WTC11 (cell line): ENCODE data around the gene FCER1G. TPM values are rescaled to one million over a fixed set of nuclear protein-coding genes. Genes with fewer than 3 reads are reported as not detected.

Source experiments
- ATAC-seq: fragments of 200-7000 bp; cut with Tn5 transposase; 2 replicates; pipeline ENCODE4 v1.10.0; 2021; ENCODE audit warnings: mild to moderate bottlenecking, moderate library complexity
- CTCF ChIA-PET: fragments of 300-600 bp; sonication (Branson Sonifier 250); formaldehyde crosslinking; loops from one replicate; lab custom pipeline; 2021; ENCODE audit warnings: antibody characterized with exemption; lab: Charles Lee
- POLR2A ChIA-PET: fragments of 350-600 bp; sonication (Branson Sonifier 250); formaldehyde crosslinking; loops from one replicate; lab custom pipeline; 2021; ENCODE audit warnings: antibody characterized with exemption; lab: Charles Lee
- DNase-seq: peaks from one replicate; pipeline ENCODE4 v3.0.0; 2021; ENCODE audit warnings: low spot score
- H3K27ac Mint-ChIP-seq: 2 replicates; pipeline ENCODE4 v1.8.0; 2021; ENCODE audit warnings: mixed read lengths
- H3K27me3 Mint-ChIP-seq: 2 replicates; pipeline ENCODE4 v1.8.0; 2021; ENCODE audit warnings: low read depth, mild to moderate bottlenecking, moderate library complexity, mixed read lengths
- H3K36me3 Mint-ChIP-seq: 2 replicates; pipeline ENCODE4 v1.8.0; 2021; ENCODE audit warnings: mixed read lengths
- H3K4me1 Mint-ChIP-seq: 2 replicates; pipeline ENCODE4 v1.8.0; 2022; ENCODE audit warnings: mixed read lengths
- H3K4me3 Mint-ChIP-seq: 2 replicates; pipeline ENCODE4 v1.8.0; 2021; ENCODE audit warnings: mild to moderate bottlenecking, moderate library complexity, mixed read lengths
- H3K9me3 Mint-ChIP-seq: 2 replicates; pipeline ENCODE4 v1.8.0; 2021; ENCODE audit warnings: mixed read lengths
- CREM ChIP-seq: sonication (generic); formaldehyde crosslinking; IDR thresholded peaks from 2 replicates; pipeline ENCODE4 v1.8.1; 2022; ENCODE audit warnings: mild to moderate bottlenecking, missing genetic modification reagents, moderate library complexity
- ERG ChIP-seq: fragments of 250-450 bp; sonication (Bioruptor Pico); IDR thresholded peaks from 2 replicates; pipeline ENCODE4 v1.8.0; 2021; ENCODE audit warnings: mild to moderate bottlenecking
- FOXK1 ChIP-seq: sonication (generic); formaldehyde crosslinking; IDR thresholded peaks from 2 replicates; pipeline ENCODE4 v1.8.0; 2022; ENCODE audit warnings: mild to moderate bottlenecking, moderate library complexity, missing genetic modification reagents
- GRHL2 ChIP-seq: fragments of 250-450 bp; sonication (Bioruptor Pico); IDR thresholded peaks from 2 replicates; pipeline ENCODE4 v1.8.0; 2022; ENCODE audit warnings: mild to moderate bottlenecking, moderate library complexity; ENCODE audit not compliant: insufficient replicate concordance, severe bottlenecking
- HMGA2 ChIP-seq: fragments of 250-450 bp; sonication (Bioruptor Pico); IDR thresholded peaks from 2 replicates; pipeline ENCODE4 v1.4.0; 2021; ENCODE audit warnings: mild to moderate bottlenecking, moderate library complexity
- KAT7 ChIP-seq: sonication (generic); formaldehyde crosslinking; IDR thresholded peaks from 2 replicates; pipeline ENCODE4 v1.8.1; 2023; ENCODE audit warnings: missing genetic modification reagents, mild to moderate bottlenecking, borderline replicate concordance
- MYBL2 ChIP-seq: sonication (generic); formaldehyde crosslinking; IDR thresholded peaks from 2 replicates; pipeline ENCODE4 v1.8.1; 2023; ENCODE audit warnings: mild to moderate bottlenecking, moderate library complexity, missing genetic modification reagents
- NR1H2 ChIP-seq: sonication (generic); formaldehyde crosslinking; IDR thresholded peaks from 2 replicates; pipeline ENCODE4 v1.9.0; 2021; ENCODE audit warnings: mild to moderate bottlenecking, moderate library complexity, missing genetic modification reagents
- NR2C2 ChIP-seq: sonication (generic); formaldehyde crosslinking; IDR thresholded peaks from 2 replicates; pipeline ENCODE4 v1.8.0; 2022; ENCODE audit warnings: mild to moderate bottlenecking, missing genetic modification reagents
- PRRX2 ChIP-seq: fragments of 250-450 bp; sonication (Bioruptor Pico); IDR thresholded peaks from 2 replicates; pipeline ENCODE4 v1.8.0; 2021; ENCODE audit warnings: mild to moderate bottlenecking
- RELA ChIP-seq: sonication (generic); formaldehyde crosslinking; IDR thresholded peaks from 2 replicates; pipeline ENCODE4 v1.8.1; 2022; ENCODE audit warnings: missing genetic modification reagents, mild to moderate bottlenecking, borderline replicate concordance
- STAT6 ChIP-seq: sonication (generic); formaldehyde crosslinking; conservative IDR thresholded peaks from 2 replicates; pipeline ENCODE4 v1.8.1; 2023; ENCODE audit warnings: mild to moderate bottlenecking, low read depth, missing genetic modification reagents, moderate library complexity
- ZBTB21 ChIP-seq: sonication (generic); formaldehyde crosslinking; IDR thresholded peaks from 2 replicates; pipeline ENCODE4 v1.8.1; 2023; ENCODE audit warnings: mild to moderate bottlenecking, missing genetic modification reagents, borderline replicate concordance
- ZNF263 ChIP-seq: sonication (generic); formaldehyde crosslinking; IDR thresholded peaks from 2 replicates; pipeline ENCODE4 v1.8.1; 2022; ENCODE audit warnings: low read depth, mild to moderate bottlenecking, moderate library complexity, missing genetic modification reagents
- ZNF281 ChIP-seq: sonication (generic); formaldehyde crosslinking; IDR thresholded peaks from 2 replicates; pipeline ENCODE4 v1.8.0; 2023; ENCODE audit warnings: mild to moderate bottlenecking, missing genetic modification reagents
- ZNF512 ChIP-seq: sonication (generic); formaldehyde crosslinking; IDR thresholded peaks from 2 replicates; pipeline ENCODE4 v1.8.1; 2022; ENCODE audit warnings: missing genetic modification reagents, borderline replicate concordance
- total RNA-seq: library from RNA; stranded (reverse); gene quantifications from 3 replicates; pipeline ENCODE4 v1.2.3, GENCODE V29; 2021
- TF ChIP-seq, protein P1 (sequence below): sonication (generic); formaldehyde crosslinking; IDR thresholded peaks from 2 replicates; pipeline ENCODE4 v1.8.1; 2022; ENCODE audit warnings: low read depth, missing genetic modification reagents, borderline replicate concordance
- TF ChIP-seq, protein P2 (sequence below): fragments of 250-450 bp; sonication (Bioruptor Pico); conservative IDR thresholded peaks from 2 replicates; pipeline ENCODE4 v1.9.0; 2021; ENCODE audit warnings: mild to moderate bottlenecking
- TF ChIP-seq, protein P3 (sequence below): fragments of 250-450 bp; sonication (Bioruptor Pico); IDR thresholded peaks from 2 replicates; pipeline ENCODE4 v1.9.0; 2021; ENCODE audit warnings: moderate library complexity, mild to moderate bottlenecking, inconsistent platforms, borderline replicate concordance

FCER1G gene
- total RNA-seq, 1 experiment from 2014 or later: 0.85 TPM

DNA sequence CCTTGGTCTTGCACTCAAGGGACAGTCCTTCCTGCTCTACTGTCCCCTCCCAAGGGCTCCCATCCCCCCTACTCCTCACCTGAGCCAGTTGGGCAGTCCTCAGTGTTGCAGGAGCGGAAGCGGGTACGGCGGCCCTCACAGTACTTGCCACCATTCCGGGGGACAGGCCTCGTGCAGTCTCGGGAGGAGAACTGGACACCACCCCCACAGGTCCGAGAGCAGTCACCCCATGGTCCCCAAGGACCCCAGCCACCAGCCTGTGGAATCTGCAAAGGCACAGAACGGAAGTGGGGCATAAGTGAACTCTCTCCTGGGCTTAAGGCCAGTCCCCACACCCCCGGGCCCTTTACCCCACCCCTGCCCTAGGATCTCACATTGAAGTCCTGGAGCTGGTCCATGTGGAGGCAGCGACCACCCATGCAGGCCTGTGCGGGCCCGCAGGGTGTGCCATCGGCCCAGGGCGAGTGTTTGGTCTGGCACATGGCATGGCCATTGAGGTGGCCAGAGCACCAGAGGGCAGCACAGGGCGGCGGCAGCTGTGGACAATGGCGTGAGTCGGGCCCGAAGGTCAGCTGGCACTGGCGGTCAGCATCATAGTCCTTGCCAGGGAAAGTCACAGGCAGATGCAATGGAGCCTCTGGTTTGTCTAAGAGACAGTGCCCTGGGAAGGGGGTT is 21.4 kb upstream of the FCER1G start (continued):
- TF ChIP-seq ZNF512 (CRISPR knock-in tag) (no peak), NR2C2 (no peak), ZNF263 (CRISPR knock-in tag) (no peak), MYBL2 (CRISPR knock-in tag) (no peak), HMGA2 (no peak), FOXK1 (CRISPR knock-in tag) (no peak), STAT6 (no peak)
- TF ChIP-seq, protein P1, sequence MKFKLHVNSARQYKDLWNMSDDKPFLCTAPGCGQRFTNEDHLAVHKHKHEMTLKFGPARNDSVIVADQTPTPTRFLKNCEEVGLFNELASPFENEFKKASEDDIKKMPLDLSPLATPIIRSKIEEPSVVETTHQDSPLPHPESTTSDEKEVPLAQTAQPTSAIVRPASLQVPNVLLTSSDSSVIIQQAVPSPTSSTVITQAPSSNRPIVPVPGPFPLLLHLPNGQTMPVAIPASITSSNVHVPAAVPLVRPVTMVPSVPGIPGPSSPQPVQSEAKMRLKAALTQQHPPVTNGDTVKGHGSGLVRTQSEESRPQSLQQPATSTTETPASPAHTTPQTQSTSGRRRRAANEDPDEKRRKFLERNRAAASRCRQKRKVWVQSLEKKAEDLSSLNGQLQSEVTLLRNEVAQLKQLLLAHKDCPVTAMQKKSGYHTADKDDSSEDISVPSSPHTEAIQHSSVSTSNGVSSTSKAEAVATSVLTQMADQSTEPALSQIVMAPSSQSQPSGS (CRISPR knock-in tag): no peak

GRCh38 chr1:161195171-161195570 is 19.9 kb upstream of the FCER1G start:
- POLR2A ChIA-PET: no interaction called here
- 0 out of 2 replicates have a peak, but pooled peaks cover 3% of the 10 kb centered on the region for H3K36me3 Mint-ChIP-seq
- DNase-seq: no peak
- H3K27me3 Mint-ChIP-seq: no peaks in the 10 kb centered on the region
- no peaks in the 10 kb centered on the region for H3K9me3 Mint-ChIP-seq
- CTCF ChIA-PET: interaction anchor here (1.0 kb wide), 1 partner anchor 186 kb away, joined by 3 read pairs; no protein-coding TSS in a partner anchor
- no peak overlapping the region for H3K4me3 Mint-ChIP-seq
- ATAC-seq: no peak
- H3K27ac Mint-ChIP-seq: peak overlapping the region; percentile 27; the same call in 1 of the 2 replicates
- peaks cover 47% of the 10 kb centered on the region for H3K4me1 Mint-ChIP-seq
- TF ChIP-seq PRRX2 (CRISPR knock-in tag): no peak
- TF ChIP-seq NR1H2 (CRISPR knock-in tag): no peak
- no peak for TF ChIP-seq ERG (CRISPR knock-in tag)
- no peak for TF ChIP-seq CREM (CRISPR knock-in tag)
- TF ChIP-seq KAT7 (CRISPR knock-in tag): no peak
- no peak for TF ChIP-seq GRHL2 (CRISPR knock-in tag)
- no peak for TF ChIP-seq RELA
- TF ChIP-seq ZNF281 (CRISPR knock-in tag): no peak
- TF ChIP-seq ZBTB21 (CRISPR knock-in tag): no peak
- TF ChIP-seq, protein P2, sequence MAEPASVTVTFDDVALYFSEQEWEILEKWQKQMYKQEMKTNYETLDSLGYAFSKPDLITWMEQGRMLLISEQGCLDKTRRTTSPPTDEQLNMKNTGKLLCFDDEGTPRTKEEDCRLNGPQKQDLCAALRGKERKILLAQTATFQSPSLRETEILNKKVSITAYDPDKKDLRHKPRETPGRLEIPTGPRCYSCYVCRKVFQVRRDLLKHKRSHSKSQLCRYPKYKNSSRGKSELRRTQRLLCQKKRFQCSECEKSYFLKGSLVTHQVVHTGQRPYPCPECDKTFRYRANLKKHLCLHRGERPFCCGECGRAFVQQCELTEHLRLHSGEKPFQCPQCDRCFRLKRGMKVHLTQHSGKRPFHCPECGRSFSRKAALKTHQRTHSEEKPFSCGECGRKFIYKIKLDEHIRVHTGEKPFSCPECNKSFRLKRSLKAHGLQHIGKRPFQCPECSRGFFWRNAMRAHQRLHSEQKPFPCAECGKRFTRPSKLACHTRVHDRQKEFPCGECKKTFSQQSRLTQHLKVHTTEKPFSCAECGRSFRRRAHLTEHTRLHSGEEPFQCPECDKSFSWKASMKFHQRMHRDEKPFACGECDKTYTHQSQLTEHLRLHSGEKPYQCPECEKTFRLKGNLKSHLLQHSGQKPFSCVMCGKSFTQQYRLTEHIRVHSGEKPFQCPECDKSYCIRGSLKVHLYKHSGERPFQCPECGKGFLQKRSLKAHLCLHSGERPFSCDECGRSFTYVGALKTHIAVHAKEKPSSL (CRISPR knock-in tag): no peak
- TF ChIP-seq, protein P3, sequence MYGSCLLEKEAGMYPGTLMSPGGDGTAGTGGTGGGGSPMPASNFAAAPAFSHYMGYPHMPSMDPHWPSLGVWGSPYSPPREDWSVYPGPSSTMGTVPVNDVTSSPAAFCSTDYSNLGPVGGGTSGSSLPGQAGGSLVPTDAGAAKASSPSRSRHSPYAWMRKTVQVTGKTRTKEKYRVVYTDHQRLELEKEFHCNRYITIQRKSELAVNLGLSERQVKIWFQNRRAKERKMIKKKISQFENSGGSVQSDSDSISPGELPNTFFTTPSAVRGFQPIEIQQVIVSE (CRISPR knock-in tag): no peak
